GM18861 (cell line): Measurements from ENCODE around the gene ARRB1.
"Not testable (repeated sequence)": the region's sequence is repeated elsewhere in the genome, so short reads cannot be mapped to it uniquely, and the experiment has no call there.

Experiments
- ATAC-seq: cut with Tn5 transposase; IDR thresholded peaks from one replicate; pipeline ENCODE4 v1.9.1; 2021; ENCODE audit not compliant: unreplicated experiment

The ARRB1 gene

DNA sequence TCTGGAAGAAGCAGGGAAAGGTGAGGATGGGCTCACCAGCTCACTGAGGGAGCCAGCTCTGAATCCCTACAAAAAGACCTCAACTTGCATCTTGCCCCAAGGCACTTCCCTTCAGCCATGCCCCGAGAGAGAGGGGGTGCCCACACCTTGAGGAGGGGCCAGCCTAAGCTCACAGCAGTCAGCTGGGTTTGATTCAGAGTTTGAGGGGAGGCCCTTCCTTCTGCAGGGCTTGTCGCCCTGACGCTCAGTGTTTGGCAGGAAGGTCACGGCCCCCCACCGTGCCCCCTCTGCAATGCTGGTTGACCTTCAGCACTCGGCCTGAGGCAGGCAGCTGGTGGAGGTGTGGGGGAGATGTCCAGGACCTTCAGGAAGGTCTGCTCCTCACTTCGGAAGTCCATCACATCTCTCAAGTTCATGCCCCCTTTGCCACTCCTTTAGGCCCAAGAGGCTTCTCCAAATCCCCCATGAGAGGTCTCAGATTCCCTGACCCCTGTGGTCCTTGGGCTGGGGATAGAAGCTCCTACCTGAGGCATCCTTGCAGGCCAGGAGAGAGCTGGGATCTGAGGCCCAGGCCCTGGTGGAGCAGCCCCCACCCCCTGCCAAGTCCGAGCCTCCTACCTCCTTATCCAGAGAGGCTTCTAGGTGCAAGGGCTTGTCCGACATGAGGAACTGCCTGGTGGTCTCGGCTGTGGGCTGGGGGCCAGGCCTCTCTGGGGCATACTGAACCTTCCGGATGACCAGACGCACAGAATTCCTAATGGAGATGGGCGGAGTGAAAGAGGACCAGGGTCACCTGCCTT, 73.3 kb downstream of the ARRB1 start:
- ATAC-seq, result no peak

DNA sequence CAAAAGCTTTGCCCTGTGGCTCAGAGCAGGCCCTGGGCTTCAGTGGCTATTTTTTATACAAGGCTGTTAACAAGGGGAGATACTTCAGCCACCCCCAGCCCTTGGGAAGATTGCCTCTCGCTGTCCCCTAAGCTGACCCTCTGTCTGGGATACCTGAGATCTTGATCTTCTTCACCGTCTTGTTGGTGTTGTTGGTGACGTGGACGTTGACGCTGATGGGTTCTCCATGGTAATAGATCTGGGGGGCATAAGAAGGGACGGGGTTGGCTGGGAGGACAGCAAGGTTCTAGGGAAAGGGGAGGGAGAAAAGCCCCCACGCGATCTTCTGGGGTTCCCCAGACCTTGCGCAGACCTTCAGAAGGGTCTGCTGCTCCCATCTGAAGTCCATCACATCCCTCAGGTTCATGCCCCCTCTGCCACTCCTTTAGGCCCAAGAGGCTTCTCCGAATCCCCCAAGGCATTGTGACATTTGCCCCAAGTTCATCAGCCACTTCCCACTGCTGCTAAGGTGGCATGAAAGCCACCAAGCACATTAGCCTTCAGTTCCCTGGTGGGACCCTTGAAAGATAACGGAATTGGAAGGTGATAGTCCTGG, 74.2 kb downstream of the ARRB1 start:
- ATAC-seq, result no peak

DNA sequence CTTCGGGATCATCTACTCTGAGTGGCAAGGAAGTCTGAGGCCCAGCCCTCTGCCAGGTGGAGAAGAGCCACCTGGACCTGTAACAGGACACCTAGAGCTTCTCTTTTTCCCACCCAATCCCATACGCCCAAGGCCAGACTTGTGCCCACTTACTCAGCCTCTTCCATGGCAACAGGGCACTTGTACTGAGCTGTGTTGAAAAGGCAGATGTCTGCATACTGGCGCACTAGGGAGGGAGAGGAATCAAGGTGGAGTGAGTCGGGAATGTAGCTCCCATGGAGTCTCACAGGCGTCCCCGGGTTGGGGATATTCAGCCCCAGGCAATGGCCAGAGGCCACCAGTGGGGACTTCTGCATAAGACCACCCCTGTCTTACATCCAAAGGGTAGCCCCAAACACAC, 74.8 kb downstream of the ARRB1 start:
- no peak for ATAC-seq

DNA sequence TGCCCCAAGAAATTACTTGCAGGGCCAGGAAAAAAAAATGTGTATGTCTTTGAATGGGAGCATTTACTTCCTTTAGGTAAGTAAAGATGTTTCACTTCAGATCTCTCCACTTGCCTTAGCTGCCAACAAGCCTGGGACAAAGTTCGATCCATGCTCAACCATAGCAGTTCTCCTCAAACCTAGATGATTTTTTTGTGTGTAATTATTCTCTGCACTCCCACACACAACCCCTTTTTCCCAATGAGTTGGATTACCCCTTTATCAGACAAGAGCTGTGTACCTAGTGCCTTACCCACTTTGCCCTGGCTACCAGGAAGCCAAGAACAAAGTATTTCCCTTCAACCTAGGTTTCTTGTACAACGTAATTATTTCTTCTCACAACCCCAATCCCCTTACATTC, 75.3 kb downstream of the ARRB1 start:
- ATAC-seq, result no peak

- no peak for ATAC-seq
Measured at GRCh38 chr11:75275581-75275980, 75.9 kb downstream of the ARRB1 start.

DNA sequence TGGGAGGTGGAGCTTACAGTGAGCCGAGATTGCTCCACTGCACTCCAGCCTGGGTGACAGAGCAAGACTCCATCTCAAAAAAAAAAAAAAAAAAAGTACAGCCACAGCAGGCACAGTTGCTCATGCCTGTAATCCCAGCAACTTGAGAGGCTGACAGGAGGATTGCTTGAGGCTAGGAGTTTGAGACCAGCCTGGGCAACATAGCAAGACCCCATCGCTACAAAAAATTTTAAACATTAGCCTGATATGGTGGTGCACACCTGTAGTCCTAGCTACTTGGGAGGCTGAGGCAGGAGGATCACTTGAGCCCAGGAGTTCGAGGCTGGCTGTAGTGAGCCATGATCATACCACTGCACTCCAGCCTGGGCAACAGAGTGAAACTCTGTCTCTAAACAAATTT, 76.7 kb downstream of the ARRB1 start:
- not testable (repeated sequence) for ATAC-seq

DNA sequence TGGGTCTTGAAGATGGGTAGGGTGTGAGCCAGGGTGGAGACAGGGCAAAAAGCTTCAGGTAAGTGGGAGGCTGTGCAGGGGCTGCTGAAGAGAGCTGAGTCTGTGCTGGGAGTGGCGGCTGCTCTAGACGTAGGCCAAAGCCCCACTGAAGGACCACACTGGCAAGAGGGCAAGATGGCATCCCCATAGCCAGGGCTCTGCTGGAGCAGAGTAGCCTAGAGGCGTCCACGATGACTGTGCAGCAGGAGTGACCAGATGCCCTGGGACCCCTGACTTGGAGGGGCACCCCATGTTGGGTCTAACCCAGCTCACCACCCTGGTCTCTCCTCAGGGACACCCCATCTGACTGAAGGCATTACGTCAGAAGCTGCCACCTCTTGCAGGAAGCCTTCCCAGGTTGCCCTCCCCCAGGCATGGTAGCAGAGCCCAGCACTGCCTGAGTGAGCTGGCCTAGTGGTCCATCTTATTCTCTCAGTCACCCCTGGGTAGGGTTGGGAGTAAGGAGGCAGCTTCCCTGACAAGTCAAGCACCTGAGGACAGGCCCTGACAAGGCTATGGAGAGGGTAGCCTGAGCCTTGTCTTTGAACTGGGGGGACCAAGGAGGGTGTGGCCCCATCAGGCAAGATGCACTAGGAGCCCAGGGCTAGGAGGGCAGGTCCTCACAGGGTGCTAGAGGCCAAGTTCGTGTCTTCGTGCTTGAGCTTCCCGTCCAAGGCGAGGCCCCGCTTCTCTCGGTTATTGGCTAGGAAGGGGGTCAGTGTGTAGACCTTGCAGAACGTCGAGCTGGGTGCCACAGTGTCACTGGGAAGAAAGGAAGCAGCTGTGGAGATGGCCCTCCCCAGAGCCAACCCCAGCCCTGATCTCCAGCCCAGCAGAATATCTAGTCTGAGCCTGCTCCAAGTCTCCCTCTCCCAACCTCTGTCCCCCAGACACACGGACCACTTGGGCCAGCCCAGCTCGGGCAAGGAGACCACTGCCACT, 77.8 kb downstream of the ARRB1 start:
- no peak for ATAC-seq

- ATAC-seq, result no peak
Measured at GRCh38 chr11:75272821-75273301, 78.6 kb downstream of the ARRB1 start.

GRCh38 chr11:75272391-75272790, 79.1 kb downstream of the ARRB1 start:
- ATAC-seq, result no peak

DNA sequence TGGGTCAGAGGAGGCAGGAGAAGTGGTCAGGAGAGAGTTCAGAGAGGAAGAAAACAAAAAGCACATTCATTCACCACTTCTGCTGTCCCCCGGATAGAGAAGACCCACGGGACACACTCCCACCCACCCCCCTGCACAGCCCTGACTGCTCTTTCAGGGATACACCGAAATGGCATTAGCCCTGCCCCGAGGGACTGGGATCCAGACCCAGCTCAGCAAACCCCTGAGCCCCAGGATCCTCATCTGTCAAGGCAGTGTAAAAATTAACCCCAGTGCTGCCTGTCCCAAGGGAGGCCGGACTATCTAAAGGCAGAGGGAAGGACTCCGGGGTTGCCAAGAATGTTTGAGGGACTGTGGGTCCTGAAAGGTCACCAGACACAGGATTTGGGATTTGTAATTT, 79.7 kb downstream of the ARRB1 start:
- ATAC-seq, result no peak

DNA sequence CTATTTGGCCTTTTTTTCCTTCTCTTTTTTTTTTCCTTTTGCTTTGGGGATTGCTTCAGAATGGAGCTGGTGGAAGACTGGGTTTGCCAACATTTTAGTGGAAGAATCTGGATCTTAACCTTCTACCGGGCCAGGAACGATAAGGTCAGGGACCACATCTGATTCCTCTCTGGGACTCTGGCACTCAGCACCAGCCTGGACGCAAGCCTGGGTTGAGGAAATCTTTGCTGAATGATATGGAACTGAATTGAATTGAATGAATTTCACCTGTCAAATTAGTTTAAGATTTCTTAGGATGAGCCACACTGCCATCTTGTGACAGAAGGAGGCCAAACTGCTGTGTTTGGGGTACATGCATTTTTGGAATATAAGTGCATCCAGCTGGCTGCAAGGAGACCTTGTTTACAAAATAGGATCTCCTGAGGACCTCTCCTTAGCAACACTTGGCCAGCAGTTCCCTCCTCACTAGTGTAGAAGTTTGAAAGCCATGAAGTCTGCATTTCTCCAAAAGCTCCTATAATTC, 80.5 kb downstream of the ARRB1 start:
- no peak for ATAC-seq

DNA sequence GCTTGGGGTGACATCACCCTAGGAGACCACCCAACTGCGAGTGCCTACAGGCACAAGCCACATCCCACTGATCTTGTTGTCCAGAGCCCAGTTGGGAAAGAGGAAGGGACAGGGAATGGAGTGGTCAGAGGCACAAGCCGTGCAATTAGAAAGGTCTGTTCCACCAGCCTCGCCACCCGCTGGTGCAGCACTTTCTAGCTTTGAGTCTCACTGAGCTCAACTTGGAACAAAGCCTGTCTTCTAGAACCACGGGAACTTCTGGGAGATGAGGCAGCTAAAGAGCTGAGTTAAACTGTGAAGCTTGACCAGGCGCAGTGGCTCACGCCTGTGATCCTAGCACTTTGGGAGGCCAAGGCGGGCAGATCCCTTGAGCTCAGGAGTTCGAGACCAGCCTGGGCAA, 81.6 kb downstream of the ARRB1 start:
- ATAC-seq, result no peak

DNA sequence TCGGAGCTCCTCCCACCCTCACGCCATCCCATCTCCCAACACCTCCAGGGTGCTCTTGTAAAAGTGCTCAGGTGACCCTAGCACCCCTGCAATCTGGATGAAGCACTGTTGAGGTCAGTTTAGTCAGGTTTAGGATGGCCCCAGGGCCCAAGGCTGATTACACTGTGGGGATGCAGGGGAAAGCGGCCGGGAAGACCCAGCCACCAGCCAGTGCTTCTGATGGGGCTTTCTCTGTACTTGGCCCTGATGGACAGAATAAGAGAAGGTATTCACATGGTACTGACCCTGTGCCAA, 82.1 kb downstream of the ARRB1 start:
- ATAC-seq, result no peak

DNA sequence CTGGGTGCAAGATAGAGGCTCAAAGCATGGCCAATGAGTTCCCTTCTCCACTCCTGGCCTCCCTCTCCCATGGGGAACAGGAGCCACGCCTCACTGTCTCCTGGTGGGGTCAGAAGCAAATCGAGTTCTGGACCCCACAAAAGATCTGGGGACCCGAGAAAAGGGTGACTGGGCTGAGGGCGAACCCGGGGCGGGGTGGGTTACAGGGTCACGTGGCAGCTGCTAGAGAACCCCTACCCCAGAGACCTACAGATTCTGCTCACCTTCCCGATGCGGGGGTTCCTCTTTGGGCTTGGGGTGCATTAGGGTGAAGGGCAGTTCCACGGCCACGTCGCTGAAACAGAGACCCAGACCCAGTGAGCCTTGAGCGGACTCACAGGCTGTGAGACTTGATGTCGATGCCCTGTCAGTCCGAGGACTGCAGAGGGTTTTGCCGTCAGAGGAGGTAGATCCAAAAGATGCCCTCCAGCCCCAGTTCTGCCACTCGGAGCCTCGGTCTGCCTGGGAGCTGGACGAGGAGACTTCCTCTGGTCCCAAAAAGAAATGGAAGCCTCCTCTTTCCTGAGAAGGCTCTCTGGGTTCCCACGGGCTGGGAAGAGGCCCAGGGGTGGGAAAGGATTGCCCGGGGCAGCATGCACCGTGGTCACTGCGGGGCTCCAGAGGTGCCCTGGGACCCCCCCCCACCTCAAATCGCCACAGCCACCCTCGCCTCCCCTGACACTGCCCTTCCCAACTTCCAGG, 82.7 kb downstream of the ARRB1 start:
- ATAC-seq, result no peak

GRCh38 chr11:75267171-75267970, 84.1 kb downstream of the ARRB1 start:
- ATAC-seq, result no peak

GRCh38 chr11:75265851-75266531, 85.5 kb downstream of the ARRB1 start:
- no peak for ATAC-seq

GRCh38 chr11:75264971-75265370, 86.5 kb downstream of the ARRB1 start:
- no peak for ATAC-seq

DNA sequence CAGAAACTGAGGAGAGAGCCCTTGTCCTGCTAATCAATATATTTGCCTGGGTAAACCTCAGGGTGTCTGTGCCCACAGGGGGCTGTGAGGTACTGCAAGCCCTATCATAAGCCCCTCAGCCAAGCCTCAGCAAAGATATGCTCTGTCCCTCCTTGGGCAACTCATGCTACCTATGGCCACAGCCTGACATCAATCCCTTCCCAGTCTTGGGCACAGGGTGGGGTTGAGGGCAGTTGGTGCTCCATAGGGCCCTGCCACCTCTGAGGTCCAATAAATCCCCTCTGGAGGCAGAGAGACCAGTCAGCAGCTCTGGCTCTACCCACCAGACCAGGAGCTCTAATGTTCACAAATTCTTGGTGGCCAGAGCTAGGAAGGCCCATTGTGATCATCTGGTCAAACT, 87.1 kb downstream of the ARRB1 start:
- no peak for ATAC-seq

GRCh38 chr11:75263944-75264349, 87.5 kb downstream of the ARRB1 start:
- ATAC-seq, result no peak
